Retinal pigment epithelial cell (primary cell): Measurements from ENCODE around the gene GNGT1.
A peak's percentile ranks its signal among the peaks of the same experiment; 100 is the strongest.

Source experiments
- DNase-seq: peaks from one replicate; pipeline ENCODE4 v3.0.0-alpha.2; 2010; ENCODE audit warnings: low read depth
- H3K4me3 ChIP-seq: 2 replicates; pipeline ENCODE4 v1.5.1; 2011; ENCODE audit warnings: mild to moderate bottlenecking, low read length, control low read depth, moderate library complexity
- TF ChIP-seq, protein P1 (sequence below): conservative IDR thresholded peaks from 2 replicates; pipeline ENCODE4 v1.5.1; 2011; ENCODE audit warnings: low read depth, low read length, control low read depth, inconsistent platforms

GNGT1 gene

DNA sequence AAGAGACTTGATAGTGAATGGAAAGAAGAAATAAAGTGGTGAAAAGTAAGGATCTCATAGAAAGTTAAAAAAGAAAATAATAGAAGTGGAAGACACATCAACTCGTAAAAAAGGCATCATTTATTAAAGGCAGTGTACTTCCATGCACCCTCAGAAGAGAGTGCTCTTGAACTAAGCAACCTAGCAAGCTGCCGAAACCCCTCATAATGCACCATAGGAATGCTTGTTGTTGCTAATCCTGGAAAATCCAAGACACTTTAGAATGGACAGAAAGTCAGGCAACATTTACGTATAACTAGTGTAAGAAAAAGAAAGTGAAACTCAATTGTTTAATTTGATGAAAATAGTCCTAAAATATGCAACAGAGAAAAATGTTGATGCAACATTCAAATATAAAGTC lies 28.6 kb upstream of the GNGT1 start:
- no peak overlapping the region for H3K4me3 ChIP-seq
- TF ChIP-seq, protein P1, sequence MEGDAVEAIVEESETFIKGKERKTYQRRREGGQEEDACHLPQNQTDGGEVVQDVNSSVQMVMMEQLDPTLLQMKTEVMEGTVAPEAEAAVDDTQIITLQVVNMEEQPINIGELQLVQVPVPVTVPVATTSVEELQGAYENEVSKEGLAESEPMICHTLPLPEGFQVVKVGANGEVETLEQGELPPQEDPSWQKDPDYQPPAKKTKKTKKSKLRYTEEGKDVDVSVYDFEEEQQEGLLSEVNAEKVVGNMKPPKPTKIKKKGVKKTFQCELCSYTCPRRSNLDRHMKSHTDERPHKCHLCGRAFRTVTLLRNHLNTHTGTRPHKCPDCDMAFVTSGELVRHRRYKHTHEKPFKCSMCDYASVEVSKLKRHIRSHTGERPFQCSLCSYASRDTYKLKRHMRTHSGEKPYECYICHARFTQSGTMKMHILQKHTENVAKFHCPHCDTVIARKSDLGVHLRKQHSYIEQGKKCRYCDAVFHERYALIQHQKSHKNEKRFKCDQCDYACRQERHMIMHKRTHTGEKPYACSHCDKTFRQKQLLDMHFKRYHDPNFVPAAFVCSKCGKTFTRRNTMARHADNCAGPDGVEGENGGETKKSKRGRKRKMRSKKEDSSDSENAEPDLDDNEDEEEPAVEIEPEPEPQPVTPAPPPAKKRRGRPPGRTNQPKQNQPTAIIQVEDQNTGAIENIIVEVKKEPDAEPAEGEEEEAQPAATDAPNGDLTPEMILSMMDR: no peak
- DNase-seq: no peak

DNA sequence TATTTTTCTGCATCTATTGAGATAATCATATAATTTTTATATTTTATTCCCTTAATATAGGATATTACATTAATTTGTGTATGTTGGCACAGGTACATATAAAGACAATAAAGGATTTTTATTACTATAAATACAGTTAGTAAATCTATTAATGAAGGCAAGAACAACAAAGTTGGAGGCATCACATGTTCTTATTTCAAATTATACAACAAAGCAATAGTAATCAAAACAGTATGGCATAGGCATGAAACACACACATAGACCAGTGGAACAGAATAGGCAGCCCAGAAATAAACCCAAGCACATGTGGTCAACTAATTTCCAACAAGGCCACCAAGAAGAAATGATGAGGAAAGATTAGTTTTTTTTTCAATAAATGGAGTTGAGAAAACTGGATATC lies 27.0 kb upstream of the GNGT1 start:
- TF ChIP-seq, protein P1: no peak
- DNase-seq: no peak

DNA sequence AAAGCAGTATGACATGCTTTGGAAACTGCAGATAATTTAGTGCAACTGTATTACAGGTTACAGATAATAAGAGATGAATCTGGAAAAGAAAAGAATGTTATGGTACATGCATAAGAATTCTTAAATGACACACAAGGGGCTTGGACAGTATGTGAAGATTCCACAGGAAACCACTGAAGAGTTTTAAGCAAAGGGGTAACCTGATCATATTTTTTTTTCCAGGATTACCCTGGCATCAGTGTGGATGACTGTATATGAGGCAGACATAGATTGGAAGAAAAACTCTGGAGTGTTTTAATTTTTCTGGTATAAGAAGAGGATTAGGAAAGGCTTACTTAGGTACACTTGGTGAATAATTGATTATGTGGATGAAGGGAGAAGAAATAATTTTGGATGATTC lies 23.9 kb upstream of the GNGT1 start:
- no peak for DNase-seq
- H3K4me3 ChIP-seq: no peak overlapping the region
- TF ChIP-seq, protein P1: no peak

More for the DNA sequence above, 27.0 kb upstream of the GNGT1 start:
- H3K4me3 ChIP-seq: no peak overlapping the region

DNA sequence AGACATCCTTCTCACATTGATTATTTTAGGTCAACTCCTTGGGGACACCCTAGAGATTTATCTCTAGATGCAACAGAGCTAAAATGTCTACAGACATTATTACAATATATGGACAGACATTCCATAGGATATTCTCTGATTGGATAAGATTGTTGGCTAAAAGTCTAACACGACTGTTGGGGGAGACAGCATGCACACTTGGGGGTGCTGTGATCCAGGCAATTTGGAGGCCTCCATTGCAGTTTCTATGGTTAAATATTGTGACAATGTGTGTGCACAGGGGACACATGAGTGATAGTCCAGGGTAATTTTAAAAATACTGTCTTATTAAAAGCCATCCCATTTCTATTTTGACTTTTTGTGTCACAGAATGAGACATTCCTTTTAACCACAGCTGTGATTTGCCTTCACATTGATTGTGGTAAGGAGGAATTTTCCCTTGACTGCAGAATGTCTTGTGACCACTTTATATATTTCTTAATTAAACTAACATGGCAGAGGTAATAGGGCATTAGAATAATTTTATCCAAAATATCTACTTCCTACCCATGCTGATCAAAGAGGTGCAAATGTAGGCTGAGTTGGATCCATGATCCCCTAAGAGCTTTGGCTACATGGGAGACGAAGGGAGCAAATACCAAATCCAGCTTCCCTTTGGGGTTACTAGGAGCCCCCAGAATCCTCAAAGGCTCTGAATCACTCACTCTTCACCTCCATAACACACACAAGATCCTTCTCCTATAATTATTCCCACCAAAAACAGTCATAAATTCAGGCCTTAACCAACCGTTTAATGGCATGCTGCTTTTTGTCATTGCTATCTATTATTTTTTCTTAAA lies 23.1 kb upstream of the GNGT1 start:
- TF ChIP-seq, protein P1: no peak
- DNase-seq: no peak
- H3K4me3 ChIP-seq: no peak overlapping the region

DNA sequence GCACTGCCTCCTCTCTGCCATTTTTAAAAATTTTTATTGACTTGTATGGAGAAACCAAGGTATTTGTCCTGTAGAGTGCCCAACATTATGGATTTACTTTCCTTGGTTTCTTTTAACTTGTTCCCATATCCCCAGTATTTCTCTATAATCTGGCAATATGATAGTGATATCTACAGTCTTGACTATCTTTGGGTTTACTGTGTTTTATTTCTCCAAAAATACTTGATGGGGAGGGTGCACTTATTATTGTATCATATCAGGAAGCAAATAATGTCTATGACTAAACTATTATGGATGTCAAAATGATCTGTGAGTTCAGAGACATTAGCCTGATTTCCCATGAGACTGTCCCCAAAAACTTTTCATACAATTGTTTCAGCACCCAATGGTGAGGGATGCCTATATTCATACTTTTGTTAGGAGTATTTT lies 22.4 kb upstream of the GNGT1 start:
- TF ChIP-seq, protein P1: no peak
- no peak for DNase-seq
- no peak overlapping the region for H3K4me3 ChIP-seq

DNA sequence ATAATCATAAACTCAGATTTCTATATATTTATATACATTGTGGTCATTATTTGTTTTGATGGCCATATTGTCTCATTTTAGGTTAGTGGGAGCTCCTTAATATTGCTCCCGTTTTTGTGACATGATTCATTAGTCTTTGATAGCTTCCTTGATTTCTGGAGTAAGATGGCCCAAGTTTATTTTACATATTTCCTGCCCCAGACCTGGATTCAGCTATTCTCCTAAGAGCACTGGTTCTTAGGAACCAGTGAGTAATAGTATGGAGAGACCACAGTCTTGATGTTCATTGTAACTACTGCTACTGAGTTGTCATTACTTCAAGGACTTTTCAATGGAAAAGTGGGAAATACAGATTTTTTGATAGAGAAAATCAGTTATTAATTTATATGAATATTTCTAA lies 21.8 kb upstream of the GNGT1 start:
- TF ChIP-seq, protein P1: no peak
- H3K4me3 ChIP-seq: no peak overlapping the region
- no peak for DNase-seq

DNA sequence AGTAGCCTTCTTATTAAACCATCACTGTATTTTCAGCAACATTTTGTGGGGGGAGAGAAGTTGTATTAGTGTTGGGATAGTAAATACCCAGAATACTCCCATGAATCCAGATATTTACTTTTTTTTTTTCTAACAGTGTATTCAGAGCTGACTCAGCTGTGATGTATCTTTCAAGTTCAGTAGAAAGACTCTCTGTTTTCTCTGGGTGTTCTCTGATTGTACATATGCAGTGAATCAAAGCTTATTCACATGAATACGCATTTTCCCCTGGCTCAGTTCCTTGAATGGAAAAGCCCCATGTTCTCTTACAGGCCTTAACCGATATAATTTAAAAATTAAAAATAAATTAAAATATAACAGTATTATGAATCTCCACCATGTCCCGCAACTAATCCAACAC lies 17.1 kb upstream of the GNGT1 start:
- no peak for DNase-seq
- TF ChIP-seq, protein P1: no peak
- peak overlapping the region; percentile 81 for H3K4me3 ChIP-seq
